ENCODE measurements around the gene NHEJ1. TPM values are rescaled to one million over a fixed set of nuclear protein-coding genes. Genes with fewer than 3 reads are reported as not detected.

The NHEJ1 gene
- polyA plus RNA-seq, 3 donors: 19.5 to 22.6 (median 20.4) TPM

- DNase-seq (ENCODE audit: low read depth in 3 of 3, low spot score in 2 of 3): no peak
Measured at GRCh38 chr2:219034823-219035222, 125.8 kb downstream of the NHEJ1 start.

GRCh38 chr2:219032051-219032745, 128.4 kb downstream of the NHEJ1 start:
- DNase-seq (ENCODE audit: low read depth in 3 of 3, low spot score in 2 of 3): no peak

- DNase-seq (ENCODE audit: low read depth in 3 of 3, low spot score in 2 of 3): no peak
Measured at GRCh38 chr2:219031005-219031738, 129.4 kb downstream of the NHEJ1 start.

GRCh38 chr2:219030177-219030940, 130.3 kb downstream of the NHEJ1 start:
- no peak for DNase-seq (ENCODE audit: low read depth in 3 of 3, low spot score in 2 of 3)

GRCh38 chr2:219029829-219030165, 130.8 kb downstream of the NHEJ1 start:
- DNase-seq (ENCODE audit: low read depth in 3 of 3, low spot score in 2 of 3): peak; percentile 23 to 52 (median 50)

- DNase-seq (ENCODE audit: low read depth in 3 of 3, low spot score in 2 of 3): no peak
Measured at GRCh38 chr2:219028996-219029828, 131.4 kb downstream of the NHEJ1 start.

GRCh38 chr2:219028141-219028540, 132.5 kb downstream of the NHEJ1 start:
- DNase-seq (ENCODE audit: low read depth in 3 of 3, low spot score in 2 of 3): no peak

GRCh38 chr2:219027511-219028055, 133.0 kb downstream of the NHEJ1 start:
- no peak for DNase-seq (ENCODE audit: low read depth in 3 of 3, low spot score in 2 of 3)

GRCh38 chr2:219026946-219027345, 133.7 kb downstream of the NHEJ1 start:
- no peak for DNase-seq (ENCODE audit: low read depth in 3 of 3, low spot score in 2 of 3)

- DNase-seq (ENCODE audit: low read depth in 3 of 3, low spot score in 2 of 3): no peak
Measured at GRCh38 chr2:219025637-219026585, 134.7 kb downstream of the NHEJ1 start.

Other genes with a start within 250 kb of the NHEJ1 start
- not detected for gene CDK5R2, start 201.1 kb downstream of the NHEJ1 start, polyA plus RNA-seq (ENCODE audit: insufficient read length in 3 of 3)
- gene FEV, start 175.6 kb downstream of the NHEJ1 start, polyA plus RNA-seq (ENCODE audit: insufficient read length in 3 of 3): under 1 TPM in 2 of 3 donors, not detected in 1; 0.07 to 0.10 TPM
- not detected for gene CRYBA2, start 167.4 kb downstream of the NHEJ1 start, polyA plus RNA-seq (ENCODE audit: insufficient read length in 3 of 3)
- under 1 TPM; 0.24 to 0.40 (median 0.34) TPM for gene CFAP65, start 119.3 kb downstream of the NHEJ1 start, polyA plus RNA-seq (ENCODE audit: insufficient read length in 3 of 3)
- 1 to 10 TPM; 1.2 to 1.8 (median 1.6) TPM for gene IHH, start 99.9 kb downstream of the NHEJ1 start, polyA plus RNA-seq (ENCODE audit: insufficient read length in 3 of 3)
- gene SLC23A3, start 9.2 kb upstream of the NHEJ1 start, polyA plus RNA-seq (ENCODE audit: insufficient read length in 3 of 3): 10 to 100 TPM; 14.0 to 21.4 (median 17.8) TPM
- 10 to 100 TPM; 61.4 to 69.5 (median 61.5) TPM for gene CNPPD1, start 16.1 kb upstream of the NHEJ1 start, polyA plus RNA-seq (ENCODE audit: insufficient read length in 3 of 3)
- gene RETREG2, start 17.5 kb upstream of the NHEJ1 start, polyA plus RNA-seq (ENCODE audit: insufficient read length in 3 of 3): 100 to 1,000 TPM; 108 to 127 (median 108) TPM
- gene ZFAND2B, start 46.0 kb upstream of the NHEJ1 start, polyA plus RNA-seq (ENCODE audit: insufficient read length in 3 of 3): 10 to 100 TPM; 33.7 to 38.5 (median 38.3) TPM
- gene ABCB6, start 58.1 kb upstream of the NHEJ1 start, polyA plus RNA-seq (ENCODE audit: insufficient read length in 3 of 3): 10 to 100 TPM; 34.7 to 37.5 (median 36.8) TPM
- gene ATG9A, start 68.8 kb upstream of the NHEJ1 start, polyA plus RNA-seq (ENCODE audit: insufficient read length in 3 of 3): 10 to 100 TPM; 43.8 to 51.1 (median 46.8) TPM
- 10 to 100 TPM; 38.4 to 44.8 (median 38.8) TPM for gene ANKZF1, start 69.0 kb upstream of the NHEJ1 start, polyA plus RNA-seq (ENCODE audit: insufficient read length in 3 of 3)
- 10 to 100 TPM; 21.8 to 26.4 (median 25.1) TPM for gene GLB1L, start 84.6 kb upstream of the NHEJ1 start, polyA plus RNA-seq (ENCODE audit: insufficient read length in 3 of 3)
- 10 to 100 TPM; 36.9 to 44.4 (median 41.8) TPM for gene STK16, start 84.7 kb upstream of the NHEJ1 start, polyA plus RNA-seq (ENCODE audit: insufficient read length in 3 of 3)
- gene TUBA4B, start 92.4 kb upstream of the NHEJ1 start, polyA plus RNA-seq (ENCODE audit: insufficient read length in 3 of 3): 1 to 10 TPM in 2 of 3 donors, under 1 TPM in 1; 0.49 to 1.4 (median 1.3) TPM
- 10 to 100 TPM; 32.6 to 45.4 (median 35.7) TPM for gene TUBA4A, start 93.1 kb upstream of the NHEJ1 start, polyA plus RNA-seq (ENCODE audit: insufficient read length in 3 of 3)
- gene DNAJB2, start 118.6 kb upstream of the NHEJ1 start, polyA plus RNA-seq (ENCODE audit: insufficient read length in 3 of 3): 10 to 100 TPM; 64.2 to 74.9 (median 69.1) TPM
- gene PTPRN, start 148.6 kb upstream of the NHEJ1 start, polyA plus RNA-seq (ENCODE audit: insufficient read length in 3 of 3): under 1 TPM in 1 of 3 donors, not detected in 2; 0.08 TPM
- not detected for gene RESP18, start 171.9 kb upstream of the NHEJ1 start, polyA plus RNA-seq (ENCODE audit: insufficient read length in 3 of 3)
- 10 to 100 TPM; 48.3 to 54.7 (median 51.2) TPM for gene DNPEP, start 227.1 kb upstream of the NHEJ1 start, polyA plus RNA-seq (ENCODE audit: insufficient read length in 3 of 3)

Measured in right renal cortex interstitium (tissue), 3 donors.